IPS-20b (cell line): ENCODE results near the gene HK1.

Experiments used
- H3K27ac ChIP-seq: one replicate; pipeline ENCODE4 v1.5.1; 2013; ENCODE audit warnings: low read length
- H3K27me3 ChIP-seq: 2 replicates; pipeline ENCODE4 v1.6.1; 2013; ENCODE audit warnings: mild to moderate bottlenecking, low read length, inconsistent platforms; ENCODE audit not compliant: insufficient read depth
- H3K36me3 ChIP-seq: 2 replicates; pipeline ENCODE4 v1.6.1; 2013; ENCODE audit warnings: low read depth, mild to moderate bottlenecking, inconsistent platforms, low read length, moderate library complexity; ENCODE audit not compliant: insufficient read depth
- H3K4me1 ChIP-seq: 2 replicates; pipeline ENCODE4 v1.6.1; 2013; ENCODE audit warnings: mild to moderate bottlenecking, control low read depth, inconsistent platforms, low read length, moderate library complexity; ENCODE audit not compliant: insufficient read depth
- H3K4me3 ChIP-seq: 2 replicates; pipeline ENCODE4 v1.5.1; 2013; ENCODE audit warnings: mild to moderate bottlenecking, low read length, inconsistent platforms
- H3K9ac ChIP-seq: 2 replicates; pipeline ENCODE4 v1.6.1; 2013; ENCODE audit warnings: low read depth, mild to moderate bottlenecking, inconsistent platforms, low read length, moderate library complexity
- H3K9me3 ChIP-seq: 2 replicates; pipeline ENCODE4 v1.6.1; 2013; ENCODE audit warnings: mild to moderate bottlenecking, low read depth, low read length, inconsistent platforms; ENCODE audit not compliant: insufficient read depth

Gene HK1

DNA sequence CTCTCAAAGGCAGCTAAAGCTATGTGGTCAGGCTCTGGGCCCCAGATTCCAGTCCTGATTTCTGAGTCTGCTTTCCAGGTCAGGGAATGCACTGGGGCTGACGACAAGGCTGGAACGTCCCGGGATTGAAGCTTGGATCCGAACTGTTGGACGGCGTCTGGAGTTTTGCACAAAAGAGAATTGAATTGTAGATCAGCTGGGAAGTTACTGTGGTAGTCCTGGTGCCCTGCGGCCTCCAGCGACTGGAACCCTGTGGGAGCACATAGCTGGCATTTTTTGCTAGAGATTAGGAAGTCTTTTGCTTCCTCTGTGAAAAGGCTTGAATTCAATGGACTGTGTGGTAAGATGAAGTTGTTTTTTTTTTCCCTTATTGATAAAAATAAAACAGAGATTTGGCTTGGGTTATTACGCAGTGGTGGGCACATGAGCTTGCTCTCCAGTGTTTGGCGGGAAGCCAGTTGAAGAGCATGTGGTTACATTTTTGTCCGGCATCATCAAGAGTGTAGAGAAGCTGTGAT lies at the start of gene HK1:
TSS of gene HK1 (plus strand) at position 51 of the 518 bp plus-strand sequence.
- H3K27ac ChIP-seq = no peak within 1 kb of the TSS
- no peaks in the 10 kb centered on the region; the same call in none of the 2 replicates for H3K4me1 ChIP-seq
- H3K27me3 ChIP-seq = no peaks in the 10 kb centered on the region; the same call in 1 of the 2 replicates
- H3K36me3 ChIP-seq = no peaks in the 10 kb centered on the region
- H3K9ac ChIP-seq = no peak within 1 kb of the TSS
- H3K4me3 ChIP-seq = no peak within 1 kb of the TSS
- H3K9me3 ChIP-seq = no peaks in the 10 kb centered on the region

DNA sequence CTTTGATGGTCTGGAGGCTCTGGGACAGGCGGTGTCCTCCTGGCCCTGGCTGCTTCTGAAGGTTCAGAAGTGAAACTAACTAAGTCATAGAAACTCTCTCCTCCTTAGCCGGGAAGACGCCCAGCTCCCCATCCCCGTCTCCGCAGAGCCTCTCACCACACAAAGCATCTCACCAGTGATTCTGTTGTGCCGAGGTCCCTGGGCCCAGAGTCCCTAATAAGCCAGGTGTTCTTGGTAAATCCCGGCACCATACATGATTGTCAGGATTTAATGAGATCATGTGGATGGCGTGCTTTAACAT lies 48.7 kb upstream of the HK1 start:
- no peaks in the 10 kb centered on the region for H3K36me3 ChIP-seq
- H3K27me3 ChIP-seq = no peaks in the 10 kb centered on the region
- peaks cover 3% of the 10 kb centered on the region; the same call in 1 of the 2 replicates for H3K4me1 ChIP-seq
- no peak overlapping the region for H3K27ac ChIP-seq
- H3K9ac ChIP-seq = no peak overlapping the region
- H3K4me3 ChIP-seq = no peak overlapping the region
- no peaks in the 10 kb centered on the region for H3K9me3 ChIP-seq

GRCh38 chr10:69230128-69230527 lies 48.2 kb upstream of the HK1 start:
- H3K36me3 ChIP-seq = no peaks in the 10 kb centered on the region
- H3K4me1 ChIP-seq = peaks cover 3% of the 10 kb centered on the region; the same call in 1 of the 2 replicates
- no peak overlapping the region for H3K4me3 ChIP-seq
- H3K27me3 ChIP-seq = no peaks in the 10 kb centered on the region
- no peak overlapping the region for H3K27ac ChIP-seq
- H3K9me3 ChIP-seq = no peaks in the 10 kb centered on the region
- H3K9ac ChIP-seq = no peak overlapping the region

DNA sequence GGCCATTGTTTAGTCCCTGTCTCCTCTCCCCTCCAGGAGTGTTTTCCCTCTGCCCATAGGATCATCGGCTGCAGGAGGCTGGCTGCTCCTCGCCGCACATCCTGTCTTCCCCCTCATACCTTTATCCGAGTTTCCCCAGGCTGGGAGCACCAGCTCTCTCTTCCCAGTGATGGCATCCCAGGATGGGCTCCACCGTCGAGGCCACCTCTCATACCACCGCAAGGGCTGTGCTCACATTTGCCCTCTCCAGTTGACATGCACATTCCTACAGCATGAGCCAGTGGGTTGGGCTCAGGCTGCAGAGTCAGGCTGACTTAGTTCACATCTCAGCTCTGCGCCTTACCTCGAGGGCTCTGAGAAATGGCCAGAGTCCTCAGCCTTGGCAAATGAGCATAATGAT lies 46.0 kb upstream of the HK1 start:
- no peak overlapping the region for H3K9ac ChIP-seq

GRCh38 chr10:69232736-69233480 lies 45.4 kb upstream of the HK1 start:
- Histone ChIP-seq H3K9me3 (no peaks in the 10 kb centered on the region), H3K36me3 (no peaks in the 10 kb centered on the region), H3K9ac (no peak overlapping the region), H3K27me3 (no peaks in the 10 kb centered on the region), H3K4me3 (no peak overlapping the region), H3K4me1 (peaks cover 2% of the 10 kb centered on the region), H3K27ac (no peak overlapping the region)

More for the DNA sequence above, 46.0 kb upstream of the HK1 start:
- H3K4me3 ChIP-seq = no peak overlapping the region
- H3K9me3 ChIP-seq = no peaks in the 10 kb centered on the region
- no peaks in the 10 kb centered on the region; the same call in 1 of the 2 replicates for H3K4me1 ChIP-seq
- H3K36me3 ChIP-seq = no peaks in the 10 kb centered on the region
- no peaks in the 10 kb centered on the region for H3K27me3 ChIP-seq
- no peak overlapping the region for H3K27ac ChIP-seq

GRCh38 chr10:69234447-69234846 lies 43.8 kb upstream of the HK1 start:
- peaks cover 4% of the 10 kb centered on the region for H3K4me1 ChIP-seq
- no peak overlapping the region for H3K27ac ChIP-seq
- no peaks in the 10 kb centered on the region for H3K36me3 ChIP-seq
- no peaks in the 10 kb centered on the region for H3K27me3 ChIP-seq
- no peaks in the 10 kb centered on the region for H3K9me3 ChIP-seq
- no peak overlapping the region for H3K9ac ChIP-seq
- H3K4me3 ChIP-seq = no peak overlapping the region

DNA sequence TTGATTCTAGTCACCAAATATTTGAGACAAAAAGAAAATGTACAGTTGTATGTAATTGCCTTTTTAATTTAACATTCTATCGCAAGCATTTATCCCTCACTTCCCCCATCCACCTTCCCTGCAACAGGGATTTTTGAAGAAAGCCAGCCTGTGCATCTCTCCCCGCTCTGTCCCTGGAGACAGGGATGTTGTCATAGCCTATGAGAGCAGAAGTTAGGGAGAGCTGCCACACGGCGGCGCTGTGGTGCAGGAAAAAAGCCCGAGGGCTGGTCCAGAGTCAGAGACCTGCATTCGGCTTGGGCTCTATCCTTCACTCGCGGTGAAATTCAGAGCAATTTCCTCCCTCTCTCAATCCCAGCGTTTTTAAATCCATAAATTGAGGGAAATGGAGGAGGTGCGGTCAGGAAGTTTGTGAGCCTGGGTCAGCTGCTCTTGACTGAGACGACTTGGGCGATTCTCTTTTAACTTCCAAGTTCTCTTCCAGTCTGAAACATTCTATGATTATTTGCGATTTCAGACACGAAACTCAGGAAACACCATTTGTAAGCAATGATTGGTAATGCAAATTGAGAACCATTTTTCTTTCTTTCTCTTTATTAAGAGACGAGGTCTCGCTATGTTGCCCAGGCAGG lies 40.7 kb upstream of the HK1 start:
- Histone ChIP-seq H3K27ac (no peak overlapping the region), H3K4me1 (peaks cover 4% of the 10 kb centered on the region), H3K9ac (peak overlapping the region; percentile 34; the same call in 1 of the 2 replicates), H3K36me3 (no peaks in the 10 kb centered on the region), H3K4me3 (no peak overlapping the region), H3K9me3 (no peaks in the 10 kb centered on the region), H3K27me3 (no peaks in the 10 kb centered on the region)

GRCh38 chr10:69239136-69239535 lies 39.2 kb upstream of the HK1 start:
- Histone ChIP-seq H3K36me3 (no peaks in the 10 kb centered on the region), H3K27ac (no peak overlapping the region), H3K27me3 (no peaks in the 10 kb centered on the region), H3K4me3 (no peak overlapping the region), H3K4me1 (peaks cover 4% of the 10 kb centered on the region; the same call in 1 of the 2 replicates), H3K9ac (no peak overlapping the region), H3K9me3 (no peaks in the 10 kb centered on the region)

- H3K4me1 ChIP-seq = peaks cover 4% of the 10 kb centered on the region; the same call in 1 of the 2 replicates
- H3K27ac ChIP-seq = no peak overlapping the region
- H3K36me3 ChIP-seq = no peaks in the 10 kb centered on the region
- no peaks in the 10 kb centered on the region for H3K27me3 ChIP-seq
- H3K4me3 ChIP-seq = no peak overlapping the region
- H3K9me3 ChIP-seq = no peaks in the 10 kb centered on the region
- H3K9ac ChIP-seq = no peak overlapping the region
Observed at GRCh38 chr10:69239816-69240434, 38.4 kb upstream of the HK1 start.

DNA sequence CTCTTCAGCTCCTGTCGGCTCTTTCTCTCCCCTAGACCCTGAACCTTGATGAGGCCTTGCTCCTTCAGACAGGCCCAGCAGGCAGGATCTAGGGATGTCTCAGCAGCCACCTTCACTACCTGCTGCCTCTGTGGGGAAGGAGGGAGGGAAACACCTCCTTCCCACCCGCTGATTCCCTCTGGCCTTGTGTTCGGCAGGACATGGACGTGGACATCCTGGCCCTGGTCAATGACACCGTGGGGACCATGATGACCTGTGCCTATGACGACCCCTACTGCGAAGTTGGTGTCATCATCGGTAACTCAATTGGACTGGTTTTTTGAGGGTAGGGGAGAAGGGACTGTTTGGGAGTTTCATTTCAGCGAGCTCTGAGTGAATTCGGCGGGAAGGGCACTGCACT lies 37.8 kb upstream of the HK1 start:
- Histone ChIP-seq H3K4me1 (peaks cover 4% of the 10 kb centered on the region; the same call in 1 of the 2 replicates), H3K27me3 (no peaks in the 10 kb centered on the region), H3K9ac (no peak overlapping the region), H3K27ac (no peak overlapping the region), H3K4me3 (no peak overlapping the region), H3K9me3 (no peaks in the 10 kb centered on the region), H3K36me3 (no peaks in the 10 kb centered on the region)

- peaks cover 4% of the 10 kb centered on the region; the same call in 1 of the 2 replicates for H3K4me1 ChIP-seq
- H3K9ac ChIP-seq = no peak overlapping the region
- no peaks in the 10 kb centered on the region for H3K9me3 ChIP-seq
- no peaks in the 10 kb centered on the region for H3K36me3 ChIP-seq
- no peak overlapping the region for H3K4me3 ChIP-seq
- H3K27ac ChIP-seq = no peak overlapping the region
- no peaks in the 10 kb centered on the region for H3K27me3 ChIP-seq
Observed at GRCh38 chr10:69241575-69241974, 36.7 kb upstream of the HK1 start.
